HG02885 (cell line): Measurements from ENCODE around the gene MAN2B2.

ENCODE experiments used
- ATAC-seq: cut with Tn5 transposase; IDR thresholded peaks from one replicate; pipeline ENCODE4 v1.9.1; 2021; ENCODE audit warnings: mild to moderate bottlenecking; ENCODE audit not compliant: unreplicated experiment, poor library complexity

MAN2B2 gene

GRCh38 chr4:6591313-6591712 is 16.3 kb downstream of the MAN2B2 start:
- ATAC-seq: no peak

- no peak for ATAC-seq
Observed at GRCh38 chr4:6591781-6592180, 16.8 kb downstream of the MAN2B2 start.

- no peak for ATAC-seq
Observed at GRCh38 chr4:6592804-6593563, 18.0 kb downstream of the MAN2B2 start.

GRCh38 chr4:6594341-6594740 is 19.4 kb downstream of the MAN2B2 start:
- no peak for ATAC-seq

- ATAC-seq: no peak
Observed at GRCh38 chr4:6594826-6595355, 19.9 kb downstream of the MAN2B2 start.

GRCh38 chr4:6595897-6596537 is 21.0 kb downstream of the MAN2B2 start:
- no peak for ATAC-seq

GRCh38 chr4:6596948-6597347 is 22.0 kb downstream of the MAN2B2 start:
- ATAC-seq: no peak

- no peak for ATAC-seq
Observed at GRCh38 chr4:6598127-6598526, 23.1 kb downstream of the MAN2B2 start.

- no peak for ATAC-seq
Observed at GRCh38 chr4:6598641-6599040, 23.7 kb downstream of the MAN2B2 start.

- no peak for ATAC-seq
Observed at GRCh38 chr4:6601661-6602250, 26.8 kb downstream of the MAN2B2 start.

GRCh38 chr4:6602289-6602688 is 27.3 kb downstream of the MAN2B2 start:
- no peak for ATAC-seq

- ATAC-seq: no peak
Observed at GRCh38 chr4:6603128-6603527, 28.1 kb downstream of the MAN2B2 start.

- no peak for ATAC-seq
Observed at GRCh38 chr4:6605114-6605513, 30.1 kb downstream of the MAN2B2 start.

GRCh38 chr4:6605605-6606004 is 30.6 kb downstream of the MAN2B2 start:
- ATAC-seq: no peak

- no peak for ATAC-seq
Observed at GRCh38 chr4:6606465-6607235, 31.7 kb downstream of the MAN2B2 start.

- no peak for ATAC-seq
Observed at GRCh38 chr4:6607368-6608055, 32.5 kb downstream of the MAN2B2 start.

GRCh38 chr4:6608758-6609414 is 33.9 kb downstream of the MAN2B2 start:
- ATAC-seq: no peak

- ATAC-seq: no peak
Observed at GRCh38 chr4:6609415-6610079, 34.6 kb downstream of the MAN2B2 start.

GRCh38 chr4:6610856-6611430 is 36.0 kb downstream of the MAN2B2 start:
- ATAC-seq: no peak
